ENCODE measurements around the gene RFX3.

The RFX3 gene

GRCh38 chr9:3292311-3292710, 233.5 kb downstream of the RFX3 start:
- H3K27ac ChIP-seq (ENCODE audit: extremely low read depth, low read depth, low read length) = no peak overlapping the region
- H3K4me1 ChIP-seq (ENCODE audit: control insufficient read depth, insufficient read depth, low read length) = no peaks in the 10 kb centered on the region
- TF ChIP-seq ZNF394 (tag by site-specific recombination; IDR thresholded peaks at IDR 0.05; ENCODE audit: borderline replicate concordance) = no peak
- TF ChIP-seq ZNF529 (tag by site-specific recombination; IDR thresholded peaks at IDR 0.05; ENCODE audit: insufficient replicate concordance) = no peak
- no peak for TF ChIP-seq ZNF184 (tag by site-specific recombination; IDR thresholded peaks at IDR 0.05)
- H3K36me3 ChIP-seq (ENCODE audit: control insufficient read depth in 2 of 2, insufficient read depth in 1 of 2, low read length in 2 of 2) = peaks cover 0 to 8% of the 10 kb centered on the region in 2 experiments; a peak in 1 of 3 replicates
- ChIA-PET POLR2A (no interaction called here), CTCF (interaction anchor here (0.6 kb wide), 1 partner anchor 415 kb away, joined by 3 read pairs; no protein-coding TSS in a partner anchor)
- no peak overlapping the region for H3K4me3 ChIP-seq (ENCODE audit: low read depth, low read length)
- no peaks in the 10 kb centered on the region for H3K9me3 ChIP-seq (ENCODE audit: control insufficient read depth, insufficient read depth, low read depth, low read length)

- TF ChIP-seq GLI2 (tag by site-specific recombination; IDR thresholded peaks at IDR 0.05; ENCODE audit: borderline replicate concordance, low read depth) (no peak), GFI1B (tag by site-specific recombination; IDR thresholded peaks at IDR 0.05) (no peak), ZNF350 (tag by site-specific recombination; IDR thresholded peaks at IDR 0.05) (no peak), ZNF654 (tag by site-specific recombination; IDR thresholded peaks at IDR 0.05; ENCODE audit: low read depth) (no peak), ZBTB17 (tag by site-specific recombination; IDR thresholded peaks at IDR 0.05) (no peak)
- CTCF ChIA-PET = no interaction called here
- Histone ChIP-seq H3K4me3 (ENCODE audit: low read depth, low read length) (no peak overlapping the region), H3K36me3 (ENCODE audit: control insufficient read depth in 2 of 2, insufficient read depth in 1 of 2, low read length in 2 of 2) (peaks cover 0 to 8% of the 10 kb centered on the region in 2 experiments; a peak in 1 of 3 replicates), H3K27ac (ENCODE audit: extremely low read depth, low read depth, low read length) (no peak overlapping the region), H3K4me1 (ENCODE audit: control insufficient read depth, insufficient read depth, low read length) (no peaks in the 10 kb centered on the region), H3K9me3 (ENCODE audit: control insufficient read depth, insufficient read depth, low read depth, low read length) (no peaks in the 10 kb centered on the region)
- POLR2A ChIA-PET = no interaction called here
Observed at GRCh38 chr9:3290231-3290840, 235.5 kb downstream of the RFX3 start.

GRCh38 chr9:3288686-3289085, 237.1 kb downstream of the RFX3 start:
- H3K27ac ChIP-seq (ENCODE audit: extremely low read depth, low read depth, low read length) = no peak overlapping the region
- H3K9me3 ChIP-seq (ENCODE audit: control insufficient read depth, insufficient read depth, low read depth, low read length) = no peaks in the 10 kb centered on the region
- H3K36me3 ChIP-seq (ENCODE audit: control insufficient read depth in 2 of 2, insufficient read depth in 1 of 2, low read length in 2 of 2) = peaks cover 0 to 8% of the 10 kb centered on the region in 2 experiments; a peak in 1 of 3 replicates
- no peak overlapping the region for H3K4me3 ChIP-seq (ENCODE audit: low read depth, low read length)
- ChIA-PET CTCF (no interaction called here), POLR2A (no interaction called here)
- no peaks in the 10 kb centered on the region for H3K4me1 ChIP-seq (ENCODE audit: control insufficient read depth, insufficient read depth, low read length)
- TF ChIP-seq BCL11A (tag by site-specific recombination; IDR thresholded peaks at IDR 0.05; ENCODE audit: low read depth) (no peak), KLF10 (tag by site-specific recombination; IDR thresholded peaks at IDR 0.05) (no peak), KLF16 (tag by site-specific recombination; IDR thresholded peaks at IDR 0.05) (no peak), BCL6B (tag by site-specific recombination; IDR thresholded peaks at IDR 0.05) (no peak), ZBTB44 (tag by site-specific recombination; IDR thresholded peaks at IDR 0.05) (no peak), ZBTB48 (tag by site-specific recombination; IDR thresholded peaks at IDR 0.05) (no peak), ZNF791 (tag by site-specific recombination; IDR thresholded peaks at IDR 0.05) (no peak)
